RWPE2 (cell line): ENCODE results near the gene CERK.

ENCODE experiments used
- ATAC-seq: fragments of 200-7000 bp; cut with Tn5 transposase; 3 replicates; pipeline ENCODE4 v1.9.1; 2021; ENCODE audit warnings: low read depth
- DNase-seq: peaks from one replicate; pipeline ENCODE4 v3.0.0-alpha.2; 2020; ENCODE audit warnings: low spot score
- H3K27ac ChIP-seq: fragments of 450-650 bp; 2 replicates; pipeline ENCODE4 v1.5.1; 2017; ENCODE audit warnings: mild to moderate bottlenecking; ENCODE audit not compliant: poor library complexity, severe bottlenecking
- H3K27me3 ChIP-seq: fragments of 250-450 bp; sonication (Bioruptor Pico); 2 replicates; pipeline ENCODE4 v1.5.1; 2021; ENCODE audit warnings: mild to moderate bottlenecking, moderate library complexity; ENCODE audit not compliant: insufficient read depth, poor library complexity, severe bottlenecking
- H3K36me3 ChIP-seq: fragments of 250-450 bp; sonication (Bioruptor Pico); 2 replicates; pipeline ENCODE4 v1.5.1; 2020; ENCODE audit warnings: low read depth, mild to moderate bottlenecking, moderate library complexity
- H3K4me1 ChIP-seq: fragments of 250-450 bp; sonication (Bioruptor Pico); 2 replicates; pipeline ENCODE4 v1.5.1; 2021; ENCODE audit warnings: mild to moderate bottlenecking, moderate library complexity; ENCODE audit not compliant: insufficient read depth, poor library complexity, severe bottlenecking
- H3K4me3 ChIP-seq: fragments of 250-450 bp; sonication (Bioruptor Pico); 2 replicates; pipeline ENCODE4 v1.5.1; 2021; ENCODE audit warnings: mild to moderate bottlenecking, moderate library complexity; ENCODE audit not compliant: severe bottlenecking
- H3K9me3 ChIP-seq: fragments of 250-450 bp; sonication (Bioruptor Pico); 2 replicates; pipeline ENCODE4 v1.5.1; 2021; ENCODE audit warnings: mild to moderate bottlenecking, moderate library complexity; ENCODE audit not compliant: severe bottlenecking
- TF ChIP-seq, protein P1 (sequence below): fragments of 450-650 bp; IDR thresholded peaks from one replicate; pipeline ENCODE4 v1.5.1; 2017; ENCODE audit warnings: mild to moderate bottlenecking, moderate library complexity; ENCODE audit not compliant: poor library complexity, severe bottlenecking

The CERK gene

DNA sequence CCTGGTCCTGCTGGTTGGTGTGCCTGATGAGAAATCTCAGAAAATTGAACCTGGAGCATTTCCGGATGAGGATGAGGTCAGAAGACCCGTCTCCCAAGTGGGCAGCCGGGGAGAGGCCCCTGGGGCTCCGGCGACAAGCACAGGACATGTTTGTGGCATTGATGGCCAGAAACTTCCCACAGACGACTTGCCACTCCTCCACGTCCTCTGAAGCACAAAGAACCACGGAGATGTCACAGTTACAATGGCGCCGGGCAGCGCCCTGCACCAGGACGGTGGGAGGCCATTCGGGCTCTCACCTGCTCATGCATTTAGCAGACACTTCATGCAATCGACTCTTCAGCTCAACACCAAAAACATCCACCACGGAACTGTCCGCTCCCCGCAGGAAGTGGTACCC, 46.5 kb downstream of the CERK start:
- Histone ChIP-seq H3K36me3 (peaks cover 40% of the 10 kb centered on the region), H3K9me3 (no peaks in the 10 kb centered on the region)
- TF ChIP-seq, protein P1, sequence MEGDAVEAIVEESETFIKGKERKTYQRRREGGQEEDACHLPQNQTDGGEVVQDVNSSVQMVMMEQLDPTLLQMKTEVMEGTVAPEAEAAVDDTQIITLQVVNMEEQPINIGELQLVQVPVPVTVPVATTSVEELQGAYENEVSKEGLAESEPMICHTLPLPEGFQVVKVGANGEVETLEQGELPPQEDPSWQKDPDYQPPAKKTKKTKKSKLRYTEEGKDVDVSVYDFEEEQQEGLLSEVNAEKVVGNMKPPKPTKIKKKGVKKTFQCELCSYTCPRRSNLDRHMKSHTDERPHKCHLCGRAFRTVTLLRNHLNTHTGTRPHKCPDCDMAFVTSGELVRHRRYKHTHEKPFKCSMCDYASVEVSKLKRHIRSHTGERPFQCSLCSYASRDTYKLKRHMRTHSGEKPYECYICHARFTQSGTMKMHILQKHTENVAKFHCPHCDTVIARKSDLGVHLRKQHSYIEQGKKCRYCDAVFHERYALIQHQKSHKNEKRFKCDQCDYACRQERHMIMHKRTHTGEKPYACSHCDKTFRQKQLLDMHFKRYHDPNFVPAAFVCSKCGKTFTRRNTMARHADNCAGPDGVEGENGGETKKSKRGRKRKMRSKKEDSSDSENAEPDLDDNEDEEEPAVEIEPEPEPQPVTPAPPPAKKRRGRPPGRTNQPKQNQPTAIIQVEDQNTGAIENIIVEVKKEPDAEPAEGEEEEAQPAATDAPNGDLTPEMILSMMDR: no peak

GRCh38 chr22:46690146-46690545, 47.9 kb downstream of the CERK start:
- H3K36me3 ChIP-seq: peaks cover 47% of the 10 kb centered on the region
- H3K4me1 ChIP-seq: no peaks in the 10 kb centered on the region
- no peak for DNase-seq
- H3K9me3 ChIP-seq: no peaks in the 10 kb centered on the region
- TF ChIP-seq, protein P1: no peak
- H3K27me3 ChIP-seq: no peaks in the 10 kb centered on the region
- no peak overlapping the region for H3K27ac ChIP-seq
- no peak overlapping the region for H3K4me3 ChIP-seq
- ATAC-seq: no peak

More for the DNA sequence above, 46.5 kb downstream of the CERK start:
- H3K27ac ChIP-seq: no peak overlapping the region
- DNase-seq (no peak), ATAC-seq (no peak)
- no peaks in the 10 kb centered on the region for H3K27me3 ChIP-seq
- no peak overlapping the region for H3K4me3 ChIP-seq
- no peaks in the 10 kb centered on the region for H3K4me1 ChIP-seq

DNA sequence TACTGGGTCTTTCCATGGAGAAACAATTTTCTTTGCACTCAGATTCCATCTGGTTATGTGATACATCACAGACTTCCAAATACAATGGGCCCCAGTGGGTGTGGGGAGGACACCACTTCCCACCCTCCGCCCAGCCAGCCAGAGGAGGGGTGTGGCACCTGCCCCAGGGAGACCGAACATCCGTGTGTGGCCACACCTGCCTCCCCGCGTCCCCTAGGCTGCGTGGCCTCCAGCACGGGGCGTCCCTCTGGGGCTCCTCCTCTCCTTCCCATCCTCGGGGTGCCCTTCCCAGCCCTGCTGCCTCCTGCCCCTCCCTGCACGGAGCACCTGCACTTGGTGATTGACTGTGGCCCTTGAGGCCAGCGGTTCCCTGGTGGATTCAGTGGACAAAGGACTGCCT, 49.1 kb downstream of the CERK start:
- no peak overlapping the region for H3K27ac ChIP-seq
- ATAC-seq: no peak
- peaks cover 47% of the 10 kb centered on the region for H3K36me3 ChIP-seq
- no peaks in the 10 kb centered on the region for H3K4me1 ChIP-seq
- no peak for DNase-seq
- no peaks in the 10 kb centered on the region for H3K9me3 ChIP-seq
- no peaks in the 10 kb centered on the region for H3K27me3 ChIP-seq
- TF ChIP-seq, protein P1: no peak
- no peak overlapping the region for H3K4me3 ChIP-seq

DNA sequence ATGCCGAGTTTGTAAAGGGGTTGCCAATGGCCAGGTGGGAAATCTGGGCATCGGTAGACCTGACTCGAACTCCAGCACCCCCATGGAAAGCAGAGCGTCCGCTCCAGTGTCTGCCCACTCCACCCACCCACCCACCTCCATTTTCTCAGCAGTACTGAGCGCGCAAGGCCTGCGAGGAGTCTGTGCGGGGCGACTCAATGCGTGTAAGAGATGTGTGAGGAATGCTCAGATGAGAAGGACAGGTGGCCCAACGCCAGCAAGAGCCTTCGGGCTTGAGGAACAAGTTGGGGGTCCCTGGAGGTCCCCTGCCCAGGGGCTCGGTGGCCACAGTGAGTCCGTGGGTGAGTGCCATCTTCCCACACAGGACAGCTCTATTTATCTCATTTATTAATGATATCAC, 50.6 kb downstream of the CERK start:
- DNase-seq (no peak), ATAC-seq (no peak)
- Histone ChIP-seq H3K9me3 (no peaks in the 10 kb centered on the region), H3K27ac (no peak overlapping the region), H3K36me3 (peaks cover 38% of the 10 kb centered on the region), H3K4me3 (no peak overlapping the region), H3K27me3 (no peaks in the 10 kb centered on the region), H3K4me1 (no peaks in the 10 kb centered on the region)
- TF ChIP-seq, protein P1: no peak

DNA sequence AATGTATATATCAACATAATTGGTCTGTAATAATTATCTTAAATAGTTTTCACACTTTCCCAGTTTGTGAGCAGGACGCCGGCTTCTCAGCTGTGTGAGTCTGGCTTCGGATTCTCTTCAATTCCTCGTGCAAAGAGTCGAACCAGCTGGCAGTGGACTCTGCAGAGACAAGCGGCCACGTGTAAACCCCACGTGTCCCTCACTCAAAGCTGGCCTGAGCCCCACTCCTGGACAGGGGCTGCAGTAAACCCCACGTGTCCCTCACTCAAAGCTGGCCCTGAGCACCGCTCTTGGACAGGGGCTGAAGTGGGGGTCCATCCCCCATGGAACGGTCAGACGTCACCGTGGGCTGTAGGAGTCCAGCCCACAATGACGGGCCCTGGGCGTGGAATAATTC, 51.0 kb downstream of the CERK start:
- TF ChIP-seq, protein P1: no peak
- no peaks in the 10 kb centered on the region for H3K27me3 ChIP-seq
- no peak overlapping the region for H3K27ac ChIP-seq
- H3K9me3 ChIP-seq: no peaks in the 10 kb centered on the region
- no peak overlapping the region for H3K4me3 ChIP-seq
- H3K4me1 ChIP-seq: no peaks in the 10 kb centered on the region
- DNase-seq: no peak
- no peak for ATAC-seq
- H3K36me3 ChIP-seq: peaks cover 38% of the 10 kb centered on the region
